ENCODE results near the gene LDB2.

- TF ChIP-seq CTCF (IDR thresholded peaks at IDR 0.05), result no peak
- no peak for TF ChIP-seq POLR2A (IDR thresholded peaks at IDR 0.05; ENCODE audit: low read depth)
- TF ChIP-seq POLR2AphosphoS5 (IDR thresholded peaks at IDR 0.05), result no peak
- no peak for TF ChIP-seq EP300 (IDR thresholded peaks at IDR 0.05)
Measured at GRCh38 chr4:16715482-16715881, 183.0 kb downstream of the LDB2 start.
